Left lung (tissue), 10 donors: Measurements from ENCODE around the gene TPO. TPM values are rescaled to one million over a fixed set of nuclear protein-coding genes. Genes with fewer than 3 reads are reported as not detected.

ENCODE experiments used
- ATAC-seq: fragments of 200-7000 bp; cut with Tn5 transposase; one replicate; pipeline ENCODE4 v1.9.1; 2020; ENCODE audit warnings: moderate library complexity
- DNase-seq, 4 donors: peaks; one replicate each; pipeline ENCODE4 v3.0.0-alpha.2; 2013 to 2020
- H3K27ac ChIP-seq, 2 donors: fragments of 200-600 bp; sonication (generic) in 1 of 2; one replicate each; pipeline versions ENCODE4 v1.5.0 to v1.8.0; 2020 to 2021
- H3K27me3 ChIP-seq, 2 donors: fragments of 200-600 bp; sonication (generic) in 1 of 2; one replicate each; pipeline versions ENCODE4 v1.5.0 to v1.8.0; 2020 to 2021
- H3K36me3 ChIP-seq, 2 donors: fragments of 200-600 bp; sonication (generic) in 1 of 2; one replicate each; pipeline versions ENCODE4 v1.5.0 to v1.8.0; 2020 to 2021
- H3K4me1 ChIP-seq, 2 donors: fragments of 200-600 bp; one replicate each; pipeline ENCODE4 v1.8.0; 2021
- H3K4me3 ChIP-seq, 2 donors: fragments of 200-600 bp; sonication (generic) in 1 of 2; one replicate each; pipeline versions ENCODE4 v1.5.0 to v1.8.0; 2020 to 2021; ENCODE audit warnings: mild to moderate bottlenecking in 1 of 2
- H3K9me3 ChIP-seq, 2 donors: fragments of 200-600 bp; sonication (generic) in 1 of 2; one replicate each; pipeline versions ENCODE4 v1.5.0 to v1.8.0; 2020 to 2021
- intact Hi-C, 2 donors: fragments of 100-400 bp; cut with DNase I; formaldehyde crosslinking; loops; one replicate each; pipeline versions ENCODE4 v1.11.2 to v1.14.2; 2022
- polyA plus RNA-seq, 6 donors: library from polyadenylated mRNA; unstranded; fragments of 120-200 nt; gene quantifications; one replicate each; pipeline ENCODE4 v1.2.1, GENCODE V29; 2013; ENCODE audit not compliant: insufficient read length in 6 of 6
- total RNA-seq, 2 donors: library from RNA; stranded (reverse); fragmentation: NEBNext Ultra II Directional; extraction: Animal tissue kit (Norgen Biotek cat#: 25700); gene quantifications; one replicate each; pipeline ENCODE4 v1.2.1, GENCODE V29; 2021
- TF ChIP-seq, protein P1 (sequence below), 2 donors: fragments of 200-600 bp; sonication (generic) in 1 of 2; IDR thresholded peaks; one replicate each; pipeline versions ENCODE4 v1.5.0 to v1.8.0; 2021; ENCODE audit warnings: antibody characterized with exemption in 2 of 2
- donor health status: DM: no; HTN: yes; CAD: no.
- donor health status: DM: no; HTN: no; CAD: no.

Gene TPO
- total and polyA plus RNA-seq, 8 donors, result 0.08 to 0.45 (median 0.21) TPM; not detected in 1

DNA sequence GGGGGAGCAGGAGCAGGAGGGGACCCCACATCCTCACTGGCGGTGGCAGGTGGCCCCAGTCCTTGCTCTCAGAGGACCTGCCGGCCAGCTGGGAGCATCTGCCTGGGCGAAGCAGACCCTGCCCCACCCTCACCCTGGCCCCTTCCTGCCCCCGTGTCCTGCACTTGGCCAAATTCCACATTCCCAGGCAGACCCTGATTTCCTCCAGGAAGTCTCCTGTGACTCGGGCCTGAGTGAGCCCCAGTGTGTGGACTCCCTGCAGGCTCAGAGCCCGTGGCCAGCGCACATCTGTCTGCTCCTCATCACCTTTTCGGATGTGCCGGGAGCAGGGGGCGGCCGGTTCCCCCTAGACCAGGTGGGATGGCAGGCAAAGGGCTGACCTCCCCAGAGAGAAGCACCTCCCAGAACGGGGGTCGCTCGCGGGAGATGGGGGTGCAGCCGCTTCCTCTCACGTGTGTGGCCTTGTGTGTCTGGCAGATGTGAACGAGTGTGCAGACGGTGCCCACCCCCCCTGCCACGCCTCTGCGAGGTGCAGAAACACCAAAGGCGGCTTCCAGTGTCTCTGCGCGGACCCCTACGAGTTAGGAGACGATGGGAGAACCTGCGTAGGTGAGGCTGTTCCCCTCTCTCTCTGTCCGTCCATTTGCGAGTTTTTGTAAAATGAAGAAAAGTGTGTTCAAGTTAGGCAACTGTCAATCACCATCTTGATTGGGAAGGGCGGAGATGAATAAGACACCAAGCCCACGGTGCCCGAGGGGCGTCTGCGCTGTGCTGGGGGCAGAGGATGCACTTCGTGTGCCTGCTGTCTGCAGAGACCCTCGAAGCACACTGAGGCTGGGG, 90.4 kb downstream of the TPO start:
- Histone ChIP-seq H3K4me1 (no peaks in the 10 kb centered on the region), H3K27me3 (no peaks in the 10 kb centered on the region), H3K36me3 (no peaks in the 10 kb centered on the region), H3K4me3 (no peak overlapping the region), H3K9me3 (no peaks in the 10 kb centered on the region), H3K27ac (no peak overlapping the region)
- DNase-seq (peak in 2 of 4 donors; percentile 23 to 73), ATAC-seq (no peak)
- intact Hi-C loops, result no loop called here
- TF ChIP-seq, protein P1, sequence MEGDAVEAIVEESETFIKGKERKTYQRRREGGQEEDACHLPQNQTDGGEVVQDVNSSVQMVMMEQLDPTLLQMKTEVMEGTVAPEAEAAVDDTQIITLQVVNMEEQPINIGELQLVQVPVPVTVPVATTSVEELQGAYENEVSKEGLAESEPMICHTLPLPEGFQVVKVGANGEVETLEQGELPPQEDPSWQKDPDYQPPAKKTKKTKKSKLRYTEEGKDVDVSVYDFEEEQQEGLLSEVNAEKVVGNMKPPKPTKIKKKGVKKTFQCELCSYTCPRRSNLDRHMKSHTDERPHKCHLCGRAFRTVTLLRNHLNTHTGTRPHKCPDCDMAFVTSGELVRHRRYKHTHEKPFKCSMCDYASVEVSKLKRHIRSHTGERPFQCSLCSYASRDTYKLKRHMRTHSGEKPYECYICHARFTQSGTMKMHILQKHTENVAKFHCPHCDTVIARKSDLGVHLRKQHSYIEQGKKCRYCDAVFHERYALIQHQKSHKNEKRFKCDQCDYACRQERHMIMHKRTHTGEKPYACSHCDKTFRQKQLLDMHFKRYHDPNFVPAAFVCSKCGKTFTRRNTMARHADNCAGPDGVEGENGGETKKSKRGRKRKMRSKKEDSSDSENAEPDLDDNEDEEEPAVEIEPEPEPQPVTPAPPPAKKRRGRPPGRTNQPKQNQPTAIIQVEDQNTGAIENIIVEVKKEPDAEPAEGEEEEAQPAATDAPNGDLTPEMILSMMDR (IDR thresholded peaks at IDR 0.05), result no peak

- DNase-seq, result peak in 2 of 4 donors; percentile 11 to 77
- H3K4me1 ChIP-seq, result no peaks in the 10 kb centered on the region
- no peaks in the 10 kb centered on the region for H3K27me3 ChIP-seq
- intact Hi-C loops, result no loop called here
- H3K9me3 ChIP-seq, result no peaks in the 10 kb centered on the region
- no peak for ATAC-seq
- no peak overlapping the region for H3K27ac ChIP-seq
- H3K4me3 ChIP-seq, result no peak overlapping the region
- TF ChIP-seq, protein P1 (IDR thresholded peaks at IDR 0.05), result no peak
- H3K36me3 ChIP-seq, result no peaks in the 10 kb centered on the region
Measured at GRCh38 chr2:1504311-1504750, 91.1 kb downstream of the TPO start.

- intact Hi-C loops, result no loop called here
- no peaks in the 10 kb centered on the region for H3K27me3 ChIP-seq
- ATAC-seq (no peak), DNase-seq (peak in 2 of 4 donors; percentile 8 to 63)
- H3K36me3 ChIP-seq, result no peaks in the 10 kb centered on the region
- H3K9me3 ChIP-seq, result no peaks in the 10 kb centered on the region
- no peak overlapping the region for H3K4me3 ChIP-seq
- TF ChIP-seq, protein P1 (IDR thresholded peaks at IDR 0.05), result no peak
- H3K4me1 ChIP-seq, result peaks cover 0 to 1% of the 10 kb centered on the region in 2 donors
- H3K27ac ChIP-seq, result no peak overlapping the region
Measured at GRCh38 chr2:1505031-1505441, 91.8 kb downstream of the TPO start.

GRCh38 chr2:1509271-1510065, 96.2 kb downstream of the TPO start:
- Histone ChIP-seq H3K4me1 (peaks cover 0 to 4% of the 10 kb centered on the region in 2 donors), H3K4me3 (no peak overlapping the region), H3K27ac (peak overlapping the region in 1 of 2 donors; percentile 14), H3K9me3 (no peaks in the 10 kb centered on the region), H3K27me3 (no peaks in the 10 kb centered on the region), H3K36me3 (no peaks in the 10 kb centered on the region)
- peak; percentile 73 for ATAC-seq
- TF ChIP-seq, protein P1 (IDR thresholded peaks at IDR 0.05), result no peak
- intact Hi-C loops, result no loop called here
- peak in 1 of 4 donors; percentile 28 for DNase-seq

DNA sequence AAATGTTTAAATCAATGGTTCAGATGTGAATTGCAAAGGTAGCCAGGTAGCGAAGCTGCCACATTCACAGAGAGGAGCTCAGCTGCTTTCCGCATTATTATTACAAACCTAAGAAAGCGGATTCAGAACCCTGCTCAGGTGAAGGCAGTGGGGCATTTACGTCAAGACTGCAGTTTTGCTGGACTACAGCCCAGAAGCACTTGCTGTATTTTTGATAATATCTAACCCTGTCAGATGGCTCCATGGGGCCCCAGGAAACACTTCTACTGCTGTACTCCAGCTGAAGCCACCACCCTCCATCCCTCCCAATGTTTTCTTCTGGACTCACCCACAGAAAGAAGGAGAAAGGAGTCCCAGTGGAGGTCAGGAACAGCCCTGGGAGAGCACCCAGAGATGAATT, 96.9 kb downstream of the TPO start:
- Histone ChIP-seq H3K36me3 (no peaks in the 10 kb centered on the region), H3K27ac (peak overlapping the region in 1 of 2 donors; percentile 14), H3K27me3 (no peaks in the 10 kb centered on the region), H3K4me1 (peaks cover 0 to 4% of the 10 kb centered on the region in 2 donors), H3K9me3 (no peaks in the 10 kb centered on the region), H3K4me3 (no peak overlapping the region)
- ATAC-seq (peak; percentile 71), DNase-seq (peak in 2 of 4 donors; percentile 14 to 51)
- intact Hi-C loops, result no loop called here
- TF ChIP-seq, protein P1 (IDR thresholded peaks at IDR 0.05), result no peak
